HepG2 (cell line): Measurements from ENCODE around the gene ZNF77. TPM values are rescaled to one million over a fixed set of nuclear protein-coding genes. Genes with fewer than 3 reads are reported as not detected.

Source experiments
- ATF1 ChIP-seq: IDR thresholded peaks from 2 replicates; pipeline ENCODE4 v1.6.1; 2016; ENCODE audit warnings: mild to moderate bottlenecking, control low read depth
- ATF7 ChIP-seq, 2 experiments: fragments of 450-650 bp in 1 of 2; sonication (generic) in 1 of 2; formaldehyde crosslinking in 1 of 2; IDR thresholded peaks; 2 replicates each; pipeline versions ENCODE4 v1.4.0 to v1.6.1; 2016 to 2020; ENCODE audit warnings: antibody characterized with exemption in 1 of 2, mild to moderate bottlenecking in 1 of 2, missing genetic modification reagents in 1 of 2
- GTF3A ChIP-seq: sonication (generic); formaldehyde crosslinking; conservative IDR thresholded peaks from 2 replicates; pipeline ENCODE4 v1.4.0; 2020; ENCODE audit warnings: mild to moderate bottlenecking, missing genetic modification reagents
- HCFC1 ChIP-seq: fragments of 150-350 bp; IDR thresholded peaks from 2 replicates; pipeline ENCODE4 v1.6.1; 2014; ENCODE audit warnings: low read depth, low read length
- HNF4A ChIP-seq: sonication (generic); formaldehyde crosslinking; IDR thresholded peaks from 2 replicates; pipeline ENCODE4 v1.4.0; 2020; ENCODE audit warnings: missing genetic modification reagents
- HOXA3 ChIP-seq: sonication (generic); formaldehyde crosslinking; IDR thresholded peaks from 2 replicates; pipeline ENCODE4 v1.5.0; 2020; ENCODE audit warnings: missing genetic modification reagents
- JUN ChIP-seq: sonication (generic); formaldehyde crosslinking; IDR thresholded peaks from 2 replicates; pipeline ENCODE4 v1.4.0; 2020; ENCODE audit warnings: mild to moderate bottlenecking, missing genetic modification reagents
- JUND ChIP-seq: sonication (generic); formaldehyde crosslinking; IDR thresholded peaks from 2 replicates; pipeline ENCODE4 v1.8.0; 2022; ENCODE audit warnings: mild to moderate bottlenecking, missing genetic modification reagents
- MAZ ChIP-seq, 2 experiments: sonication (generic) in 1 of 2; formaldehyde crosslinking in 1 of 2; IDR thresholded peaks; 2 replicates each; pipeline versions ENCODE4 v1.5.0 to v1.6.1; 2012 to 2020; ENCODE audit warnings: low read depth in 2 of 2, mild to moderate bottlenecking in 2 of 2, borderline replicate concordance in 1 of 2, improper control_type of control experiment in 1 of 2, low read length in 1 of 2, missing genetic modification reagents in 1 of 2, moderate library complexity in 1 of 2
- RFX5 ChIP-seq: IDR thresholded peaks from 2 replicates; pipeline ENCODE4 v1.6.1; 2011; ENCODE audit warnings: low read depth, low read length, improper control_type of control experiment
- SRSF1 ChIP-seq: fragments of 200-400 bp; formaldehyde crosslinking; optimal IDR thresholded peaks from 2 replicates; pipeline ENCODE3; 2017; ENCODE audit warnings: mild to moderate bottlenecking, low read depth, low read length, moderate library complexity
- ZBTB10 ChIP-seq: sonication (generic); formaldehyde crosslinking; IDR thresholded peaks from 2 replicates; pipeline ENCODE4 v1.4.0; 2020; ENCODE audit warnings: missing genetic modification reagents, borderline replicate concordance
- ZNF234 ChIP-seq: sonication (generic); formaldehyde crosslinking; conservative IDR thresholded peaks from 2 replicates; pipeline ENCODE4 v1.5.1; 2020; ENCODE audit warnings: mild to moderate bottlenecking, missing genetic modification reagents
- ZNF331 ChIP-seq: sonication (generic); formaldehyde crosslinking; IDR thresholded peaks from 2 replicates; pipeline ENCODE4 v1.4.0; 2020; ENCODE audit warnings: missing genetic modification reagents
- ZNF501 ChIP-seq: sonication (generic); formaldehyde crosslinking; IDR thresholded peaks from 2 replicates; pipeline ENCODE4 v1.5.1; 2020; ENCODE audit warnings: mild to moderate bottlenecking, moderate library complexity, missing genetic modification reagents
- ZNF720 ChIP-seq: sonication (generic); formaldehyde crosslinking; IDR thresholded peaks from 2 replicates; pipeline ENCODE4 v1.4.0; 2020; ENCODE audit warnings: missing genetic modification reagents
- ZNF761 ChIP-seq: sonication (generic); formaldehyde crosslinking; conservative IDR thresholded peaks from 2 replicates; pipeline ENCODE4 v1.4.0; 2020; ENCODE audit warnings: mild to moderate bottlenecking, missing genetic modification reagents
- polyA plus RNA-seq, 8 experiments: library from polyadenylated mRNA; depleted of rRNA in 3 of 8; stranded (reverse) in 7 of 8; unstranded in 1 of 8; fragments of >200 nt; fragmentation: Illumina TruSeq in 4 of 8; extraction: Trizol in 4 of 8; gene quantifications; 2 replicates each; pipeline versions ENCODE4 v1.2.1 to v1.2.3, GENCODE V29; 2011 to 2016; ENCODE audit warnings: low read depth in 4 of 8, missing spikeins in 1 of 8, mixed read lengths in 1 of 8; ENCODE audit not compliant: insufficient read depth in 1 of 8
- total RNA-seq, 5 experiments: library from RNA; depleted of rRNA; stranded (reverse); fragments of >200 nt; fragmentation: Illumina TruSeq; extraction: Trizol; gene quantifications; 2 replicates each; pipeline ENCODE4 v1.2.3, GENCODE V29; 2016; ENCODE audit warnings: low read depth in 1 of 5
- TF ChIP-seq, protein P1 (sequence below): sonication (generic); formaldehyde crosslinking; IDR thresholded peaks from 2 replicates; pipeline ENCODE4 v1.5.1; 2020; ENCODE audit warnings: mild to moderate bottlenecking, moderate library complexity, missing genetic modification reagents
- TF ChIP-seq, protein P2 (sequence below): sonication (generic); formaldehyde crosslinking; IDR thresholded peaks from 2 replicates; pipeline ENCODE4 v1.4.0; 2020; ENCODE audit warnings: missing genetic modification reagents
- TF ChIP-seq, protein P3 (sequence below): sonication (generic); formaldehyde crosslinking; IDR thresholded peaks from 2 replicates; pipeline ENCODE4 v1.8.1; 2022; ENCODE audit warnings: low read depth, mild to moderate bottlenecking, missing genetic modification reagents

ZNF77 gene
- total and polyA plus RNA-seq, 2 of the 13 experiments (the other 11 are each of a cell fraction or from before 2014, with no cell fraction given): 7.1 to 11.5 TPM

- TF ChIP-seq JUN (CRISPR knock-in tag) (peak; percentile 80; the same call in 1 of the 2 replicates), MAZ (IDR thresholded peaks at IDR 0.05; ENCODE audit: borderline replicate concordance, low read depth, low read length) (0 out of 2 replicates have a peak, but pooled peaks have one; percentile 32), MAZ (CRISPR knock-in tag; IDR thresholded peaks at IDR 0.05; ENCODE audit: low read depth) (no peak), JUND (CRISPR knock-in tag) (peak; percentile 87), ATF1 (peak; percentile 91), HOXA3 (CRISPR knock-in tag) (peak; percentile 89), ZNF501 (CRISPR knock-in tag) (0 out of 2 replicates have a peak, but pooled peaks have one; percentile 27), ZNF234 (no peak), SRSF1 (no peak), GTF3A (CRISPR knock-in tag) (no peak), HCFC1 (no peak), ATF7 (IDR thresholded peaks at IDR 0.05) (peak; percentile 100), ATF7 (CRISPR knock-in tag; IDR thresholded peaks at IDR 0.05) (peak; percentile 96), RFX5 (peak; percentile 56; the same call in 1 of the 2 replicates), HNF4A (CRISPR knock-in tag) (0 out of 2 replicates have a peak, but pooled peaks have one; percentile 18), ZNF720 (no peak), ZBTB10 (no peak), ZNF761 (CRISPR knock-in tag) (no peak), ZNF331 (CRISPR knock-in tag) (no peak)
- TF ChIP-seq, protein P1, sequence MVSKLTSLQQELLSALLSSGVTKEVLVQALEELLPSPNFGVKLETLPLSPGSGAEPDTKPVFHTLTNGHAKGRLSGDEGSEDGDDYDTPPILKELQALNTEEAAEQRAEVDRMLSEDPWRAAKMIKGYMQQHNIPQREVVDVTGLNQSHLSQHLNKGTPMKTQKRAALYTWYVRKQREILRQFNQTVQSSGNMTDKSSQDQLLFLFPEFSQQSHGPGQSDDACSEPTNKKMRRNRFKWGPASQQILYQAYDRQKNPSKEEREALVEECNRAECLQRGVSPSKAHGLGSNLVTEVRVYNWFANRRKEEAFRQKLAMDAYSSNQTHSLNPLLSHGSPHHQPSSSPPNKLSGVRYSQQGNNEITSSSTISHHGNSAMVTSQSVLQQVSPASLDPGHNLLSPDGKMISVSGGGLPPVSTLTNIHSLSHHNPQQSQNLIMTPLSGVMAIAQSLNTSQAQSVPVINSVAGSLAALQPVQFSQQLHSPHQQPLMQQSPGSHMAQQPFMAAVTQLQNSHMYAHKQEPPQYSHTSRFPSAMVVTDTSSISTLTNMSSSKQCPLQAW (CRISPR knock-in tag): 0 out of 2 replicates have a peak, but pooled peaks have one; percentile 21
- TF ChIP-seq, protein P2, sequence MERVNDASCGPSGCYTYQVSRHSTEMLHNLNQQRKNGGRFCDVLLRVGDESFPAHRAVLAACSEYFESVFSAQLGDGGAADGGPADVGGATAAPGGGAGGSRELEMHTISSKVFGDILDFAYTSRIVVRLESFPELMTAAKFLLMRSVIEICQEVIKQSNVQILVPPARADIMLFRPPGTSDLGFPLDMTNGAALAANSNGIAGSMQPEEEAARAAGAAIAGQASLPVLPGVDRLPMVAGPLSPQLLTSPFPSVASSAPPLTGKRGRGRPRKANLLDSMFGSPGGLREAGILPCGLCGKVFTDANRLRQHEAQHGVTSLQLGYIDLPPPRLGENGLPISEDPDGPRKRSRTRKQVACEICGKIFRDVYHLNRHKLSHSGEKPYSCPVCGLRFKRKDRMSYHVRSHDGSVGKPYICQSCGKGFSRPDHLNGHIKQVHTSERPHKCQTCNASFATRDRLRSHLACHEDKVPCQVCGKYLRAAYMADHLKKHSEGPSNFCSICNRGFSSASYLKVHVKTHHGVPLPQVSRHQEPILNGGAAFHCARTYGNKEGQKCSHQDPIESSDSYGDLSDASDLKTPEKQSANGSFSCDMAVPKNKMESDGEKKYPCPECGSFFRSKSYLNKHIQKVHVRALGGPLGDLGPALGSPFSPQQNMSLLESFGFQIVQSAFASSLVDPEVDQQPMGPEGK (CRISPR knock-in tag): peak; percentile 35; the same call in 1 of the 2 replicates
- TF ChIP-seq, protein P3, sequence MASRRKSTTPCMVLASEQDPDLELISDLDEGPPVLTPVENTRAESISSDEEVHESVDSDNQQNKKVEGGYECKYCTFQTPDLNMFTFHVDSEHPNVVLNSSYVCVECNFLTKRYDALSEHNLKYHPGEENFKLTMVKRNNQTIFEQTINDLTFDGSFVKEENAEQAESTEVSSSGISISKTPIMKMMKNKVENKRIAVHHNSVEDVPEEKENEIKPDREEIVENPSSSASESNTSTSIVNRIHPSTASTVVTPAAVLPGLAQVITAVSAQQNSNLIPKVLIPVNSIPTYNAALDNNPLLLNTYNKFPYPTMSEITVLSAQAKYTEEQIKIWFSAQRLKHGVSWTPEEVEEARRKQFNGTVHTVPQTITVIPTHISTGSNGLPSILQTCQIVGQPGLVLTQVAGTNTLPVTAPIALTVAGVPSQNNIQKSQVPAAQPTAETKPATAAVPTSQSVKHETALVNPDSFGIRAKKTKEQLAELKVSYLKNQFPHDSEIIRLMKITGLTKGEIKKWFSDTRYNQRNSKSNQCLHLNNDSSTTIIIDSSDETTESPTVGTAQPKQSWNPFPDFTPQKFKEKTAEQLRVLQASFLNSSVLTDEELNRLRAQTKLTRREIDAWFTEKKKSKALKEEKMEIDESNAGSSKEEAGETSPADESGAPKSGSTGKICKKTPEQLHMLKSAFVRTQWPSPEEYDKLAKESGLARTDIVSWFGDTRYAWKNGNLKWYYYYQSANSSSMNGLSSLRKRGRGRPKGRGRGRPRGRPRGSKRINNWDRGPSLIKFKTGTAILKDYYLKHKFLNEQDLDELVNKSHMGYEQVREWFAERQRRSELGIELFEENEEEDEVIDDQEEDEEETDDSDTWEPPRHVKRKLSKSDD: peak; percentile 81
Measured at GRCh38 chr19:2962018-2962670, 17.4 kb upstream of the ZNF77 start (continued).
